ENCODE measurements around the gene UST. TPM values are rescaled to one million over a fixed set of nuclear protein-coding genes. Genes with fewer than 3 reads are reported as not detected.

The UST gene
- total and polyA plus RNA-seq, 9 of the 15 experiments (the other 6 are each of a cell fraction or from before 2014, with no cell fraction given) = 0.04 to 0.10 TPM; not detected in 7

- no peak for TF ChIP-seq ETS1 (conservative IDR thresholded peaks at IDR 0.05; ENCODE audit: control insufficient read depth, low read depth, low read length)
- TF ChIP-seq MAFF (IDR thresholded peaks at IDR 0.05; ENCODE audit: low read length) = no peak
- no peak for TF ChIP-seq ZNF695 (CRISPR knock-in tag; IDR thresholded peaks at IDR 0.05)
- TF ChIP-seq ZNF699 (CRISPR knock-in tag; IDR thresholded peaks at IDR 0.05; ENCODE audit: insufficient replicate concordance) = no peak
- TF ChIP-seq ZNF507 (tag; conservative IDR thresholded peaks at IDR 0.05) = no peak
- TF ChIP-seq MITF (IDR thresholded peaks at IDR 0.05) = no peak
- no peak for TF ChIP-seq CBFB (CRISPR knock-in tag; IDR thresholded peaks at IDR 0.05)
- no peak for TF ChIP-seq SMAD1 (IDR thresholded peaks at IDR 0.05; ENCODE audit: low read depth, low read length, partially characterized antibody)
Measured at GRCh38 chr6:149090937-149091336, 344.1 kb downstream of the UST start (continued).

GRCh38 chr6:149093643-149094042, 346.8 kb downstream of the UST start:
- Histone ChIP-seq H3K27ac (ENCODE audit: extremely low read depth, low read depth, low read length) (no peak overlapping the region), H3K9me3 (replicated peaks; ENCODE audit: control insufficient read depth, insufficient read depth, low read depth, low read length) (no peaks in the 10 kb centered on the region), H3K79me2 (ENCODE audit: control insufficient read depth, insufficient read depth, low read length) (no peaks in the 10 kb centered on the region), H3K27me3 (ENCODE audit: control insufficient read depth in 2 of 2, insufficient read depth in 2 of 2, low read length in 2 of 2) (peaks cover 0 to 1% of the 10 kb centered on the region in 2 experiments; a peak in 1 of 5 replicates), H3K4me2 (ENCODE audit: insufficient read depth, low read length) (no peak overlapping the region), H3K36me3 (ENCODE audit: control insufficient read depth, insufficient read depth, low read length) (no peaks in the 10 kb centered on the region), H3K9me1 (ENCODE audit: control insufficient read depth, insufficient read depth, low read length) (no peaks in the 10 kb centered on the region), H3K4me1 (replicated peaks in 1 of 2; ENCODE audit: control insufficient read depth in 2 of 2, insufficient read depth in 2 of 2, low read length in 2 of 2) (no peaks in the 10 kb centered on the region; a peak in 1 of 5 replicates), H4K20me1 (replicated peaks; ENCODE audit: control insufficient read depth, insufficient read depth, low read length) (no peaks in the 10 kb centered on the region), H3K4me3 (no peak overlapping the region), H3K9ac (ENCODE audit: insufficient read depth in 1 of 2, low read depth in 2 of 2, low read length in 2 of 2) (no peak overlapping the region), H2AFZ (ENCODE audit: low read depth, low read length) (no peak overlapping the region)
- CTCF ChIA-PET (ENCODE audit: low intra/inter-chr PET ratio) = no interaction called here
- in situ Hi-C loops (cut with MboI) (loop anchor here (5.0 kb wide), 1 partner anchor 334 kb away; no protein-coding TSS in a partner anchor), intact Hi-C loops (cut with micrococcal nuclease) (no loop called here)
- no peak for DNase-seq (ENCODE audit: extremely low read depth in 1 of 4, low spot score in 3 of 4)
- no TSS peak for BruUV-seq (replicated peaks)
- 20% methylated on average over 3 of the region's 3 CpGs for WGBS (ENCODE audit: insufficient coverage, low coverage, missing lambda C conversion rate)
- FAIRE-seq = no peak
- POLR2A ChIA-PET = interaction anchor here (0.8 kb wide), 1 partner anchor 21 kb away, joined by 3 read pairs; no protein-coding TSS in a partner anchor
- no peak for ATAC-seq
- no peak for TF ChIP-seq CCAR2 (IDR thresholded peaks at IDR 0.05; ENCODE audit: low read depth, low read length)
- no peak for TF ChIP-seq ZNF124 (CRISPR knock-in tag; IDR thresholded peaks at IDR 0.05)
- no peak for TF ChIP-seq IRF1 (CRISPR knock-in tag; IDR thresholded peaks at IDR 0.05; ENCODE audit: borderline replicate concordance)
- no peak for TF ChIP-seq WHSC1 (IDR thresholded peaks at IDR 0.05; ENCODE audit: low read length)
- TF ChIP-seq GTF2E2 (tag; IDR thresholded peaks at IDR 0.05) = no peak
- TF ChIP-seq HDAC2 (IDR thresholded peaks at IDR 0.05) = no peak
- no peak for TF ChIP-seq HMG20A (CRISPR knock-in tag; conservative IDR thresholded peaks at IDR 0.05)
- no peak for TF ChIP-seq ZNF511 (CRISPR knock-in tag; IDR thresholded peaks at IDR 0.05)
- TF ChIP-seq U2AF2 (optimal IDR thresholded peaks at IDR 0.05; ENCODE audit: low read depth, low read length) = no peak
- no peak for TF ChIP-seq KDM5B (IDR thresholded peaks at IDR 0.05; ENCODE audit: insufficient replicate concordance, low read depth, low read length)
- TF ChIP-seq PPARD (CRISPR knock-in tag; IDR thresholded peaks at IDR 0.05) = no peak
- no peak for TF ChIP-seq ZNF77 (CRISPR knock-in tag; IDR thresholded peaks at IDR 0.05)
- TF ChIP-seq MAFK (IDR thresholded peaks at IDR 0.05; ENCODE audit: low read length) = no peak
